H1 (cell line): ENCODE measurements around the gene STXBP5. TPM values are rescaled to one million over a fixed set of nuclear protein-coding genes. Genes with fewer than 3 reads are reported as not detected.

ENCODE experiments used
- BACH1 ChIP-seq: IDR thresholded peaks from 2 replicates; pipeline ENCODE4 v1.6.1; 2012; ENCODE audit warnings: low read length, improper control_type of control experiment
- JUN ChIP-seq: IDR thresholded peaks from 2 replicates; pipeline ENCODE4 v1.6.1; 2011; ENCODE audit warnings: low read depth, mild to moderate bottlenecking, improper control_type of control experiment, low read length
- POLR2A ChIP-seq, 2 experiments: IDR thresholded peaks; 1 replicate in 1 of 2; 2 replicates in 1 of 2; pipeline ENCODE4 v1.6.1; 2011; ENCODE audit warnings: low read depth in 2 of 2, low read length in 2 of 2, mild to moderate bottlenecking in 2 of 2; ENCODE audit errors: control extremely low read depth in 1 of 2
- YY1 ChIP-seq: IDR thresholded peaks from 2 replicates; pipeline ENCODE4 v1.6.1; 2011; ENCODE audit warnings: low read depth, mild to moderate bottlenecking, low read length
- ZNF274 ChIP-seq: IDR thresholded peaks from 2 replicates; pipeline ENCODE4 v1.7.0; 2012; ENCODE audit warnings: low read length, borderline replicate concordance; ENCODE audit errors: extremely low read depth
- polyA plus RNA-seq, 7 experiments: library from polyadenylated mRNA; depleted of rRNA in 3 of 7; stranded (reverse) in 5 of 7; unstranded in 2 of 7; fragments of >200 nt in 5 of 7; fragments of 200-250 nt in 2 of 7; gene quantifications; 1 replicate in 5 of 7; 2 replicates in 1 of 7; 4 replicates in 1 of 7; pipeline versions ENCODE4 v1.2.1 to v1.2.3, GENCODE V29; 2011 to 2013; ENCODE audit warnings: missing spikeins in 2 of 7, mixed read lengths in 2 of 7
- total RNA-seq: library from RNA; stranded (reverse); fragmentation: NEBNext Ultra II Directional; extraction: Animal tissue kit (Norgen Biotek cat#: 25700); gene quantifications from 2 replicates; pipeline ENCODE4 v1.2.1, GENCODE V29; 2021

STXBP5 gene
- total and polyA plus RNA-seq, 2 of the 8 experiments (the other 6 are each of a cell fraction or from before 2014, with no cell fraction given): 2.7 to 10.8 TPM

DNA sequence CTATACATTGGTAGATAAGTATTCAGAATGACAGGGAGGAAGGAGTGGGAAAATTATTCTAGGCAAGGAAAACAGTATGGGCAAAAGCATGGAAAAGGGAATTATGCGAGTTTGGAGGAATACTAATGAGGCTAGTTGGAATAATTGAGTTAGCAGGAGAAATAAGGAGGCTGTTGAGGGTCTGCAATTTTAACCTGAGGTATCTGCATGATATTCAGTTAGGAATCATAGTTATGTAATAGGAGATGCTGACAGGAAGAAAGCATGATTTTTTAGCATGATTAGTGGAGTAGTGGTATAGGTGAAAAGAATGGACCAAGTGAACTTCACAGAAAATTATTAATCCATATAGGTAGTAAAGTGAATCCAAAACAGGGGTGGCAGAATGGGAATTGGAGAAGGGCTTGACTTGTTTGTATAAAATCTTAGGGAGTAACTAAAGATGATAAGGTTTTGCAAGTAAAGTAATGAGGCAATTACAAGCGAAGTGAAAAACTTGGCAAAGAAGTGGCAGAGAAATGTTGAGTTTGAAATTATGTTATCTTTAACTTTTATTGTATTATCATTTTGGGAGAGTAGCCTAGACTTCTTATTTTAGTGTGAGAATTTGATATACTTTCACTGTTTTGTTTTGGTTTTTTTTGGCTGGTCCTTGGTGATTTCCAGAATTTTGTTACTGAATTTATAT lies 5.7 kb downstream of the STXBP5 start (continued):
- TF ChIP-seq BACH1 (no peak), JUN (no peak), POLR2A (IDR thresholded peaks at IDR 0.05; ENCODE audit: control extremely low read depth in 1 of 2, low read depth in 2 of 2, low read length in 2 of 2) (no peak), YY1 (no peak), ZNF274 (no peak)
